GM23338 (cell line): ENCODE measurements around the gene SUN5. TPM values are rescaled to one million over a fixed set of nuclear protein-coding genes. Genes with fewer than 3 reads are reported as not detected.

Experiments used
- ATAC-seq: fragments of 200-7000 bp; cut with Tn5 transposase; 3 replicates; pipeline ENCODE4 v1.9.1; 2020
- DNase-seq: peaks from one replicate; pipeline ENCODE4 v3.0.0-alpha.2; 2015; ENCODE audit warnings: low spot score
- H2AFZ ChIP-seq: fragments of 200-600 bp; sonication (generic); 2 replicates; pipeline ENCODE4 v1.8.0; 2016; ENCODE audit warnings: antibody characterized with exemption, mild to moderate bottlenecking, moderate library complexity
- H3F3A ChIP-seq: fragments of 200-600 bp; sonication (generic); replicated peaks from 2 replicates; pipeline ENCODE4 v1.8.0; 2017; ENCODE audit warnings: antibody characterized with exemption, mixed run types, low read depth
- H3K27ac ChIP-seq: fragments of 200-600 bp; sonication (generic); 2 replicates; pipeline ENCODE4 v1.6.1; 2016; ENCODE audit warnings: low read depth
- H3K27me3 ChIP-seq: fragments of 200-600 bp; sonication (generic); 2 replicates; pipeline ENCODE4 v1.8.0; 2016; ENCODE audit warnings: mild to moderate bottlenecking, mixed run types, moderate library complexity; ENCODE audit not compliant: insufficient read depth
- H3K36me3 ChIP-seq: fragments of 200-600 bp; sonication (generic); 2 replicates; pipeline ENCODE4 v1.8.0; 2016; ENCODE audit warnings: mild to moderate bottlenecking; ENCODE audit not compliant: insufficient read depth
- H3K4me1 ChIP-seq: fragments of 200-600 bp; sonication (generic); 2 replicates; pipeline ENCODE4 v1.8.0; 2016; ENCODE audit warnings: mild to moderate bottlenecking, moderate library complexity; ENCODE audit not compliant: insufficient read depth
- H3K4me2 ChIP-seq: fragments of 200-600 bp; sonication (generic); 2 replicates; pipeline ENCODE4 v1.7.1; 2017; ENCODE audit warnings: mixed run types
- H3K4me3 ChIP-seq: fragments of 200-600 bp; sonication (generic); 2 replicates; pipeline ENCODE4 v1.6.1; 2016; ENCODE audit warnings: mixed run types
- H3K79me2 ChIP-seq: fragments of 200-600 bp; sonication (generic); replicated peaks from 2 replicates; pipeline ENCODE4 v1.8.0; 2017; ENCODE audit warnings: mild to moderate bottlenecking; ENCODE audit not compliant: insufficient read depth
- H3K9me2 ChIP-seq: fragments of 200-600 bp; sonication (generic); 2 replicates; pipeline ENCODE4 v1.8.0; 2017; ENCODE audit not compliant: insufficient read depth
- H4K20me1 ChIP-seq: fragments of 200-600 bp; sonication (generic); replicated peaks from 2 replicates; pipeline ENCODE4 v1.8.0; 2017; ENCODE audit warnings: mild to moderate bottlenecking; ENCODE audit not compliant: insufficient read depth
- H3K27ac Mint-ChIP-seq: 2 replicates; pipeline ENCODE4 v1.8.0; 2020; ENCODE audit warnings: inconsistent platforms, mild to moderate bottlenecking, moderate library complexity, mixed read lengths
- H3K27me3 Mint-ChIP-seq: 3 replicates; pipeline ENCODE4 v1.8.0; 2022; ENCODE audit warnings: low read depth, mild to moderate bottlenecking, moderate library complexity, mixed read lengths, inconsistent platforms; ENCODE audit not compliant: insufficient read depth, poor library complexity
- H3K36me3 Mint-ChIP-seq: 3 replicates; pipeline ENCODE4 v1.8.0; 2021; ENCODE audit warnings: low read depth, mild to moderate bottlenecking, inconsistent platforms, moderate library complexity, mixed read lengths
- H3K4me1 Mint-ChIP-seq: 3 replicates; pipeline ENCODE4 v1.8.0; 2020; ENCODE audit warnings: mild to moderate bottlenecking, inconsistent platforms, mixed read lengths
- H3K4me3 Mint-ChIP-seq: 3 replicates; pipeline ENCODE4 v1.8.0; 2021; ENCODE audit warnings: moderate library complexity, mild to moderate bottlenecking, inconsistent platforms, mixed read lengths
- H3K9me3 Mint-ChIP-seq: 3 replicates; pipeline ENCODE4 v1.8.0; 2020; ENCODE audit warnings: moderate library complexity, mild to moderate bottlenecking, inconsistent platforms, mixed read lengths
- CREB1 ChIP-seq: fragments of 250-450 bp; sonication (Bioruptor Pico); IDR thresholded peaks from 2 replicates; pipeline ENCODE4 v1.5.0; 2020; ENCODE audit warnings: low read depth, mild to moderate bottlenecking, moderate library complexity
- EZH2phosphoT487 ChIP-seq: fragments of 200-600 bp; sonication (generic); IDR thresholded peaks from one replicate; pipeline ENCODE4 v1.8.1; 2018; ENCODE audit warnings: antibody characterized with exemption; ENCODE audit not compliant: unreplicated experiment
- NANOG ChIP-seq: IDR thresholded peaks from 2 replicates; pipeline ENCODE4 v1.6.1; 2016; ENCODE audit warnings: antibody characterized with exemption, borderline replicate concordance
- polyA plus RNA-seq: library from polyadenylated mRNA; unstranded; fragments of >200 nt; fragmentation: Nextera tagmentation; extraction: Ambion mirVana; gene quantifications from 2 replicates; pipeline ENCODE4 v1.2.1, GENCODE V29; 2016
- total RNA-seq: library from RNA; depleted of rRNA; stranded (reverse); fragments of >200 nt; shearing (Covaris generic); gene quantifications from 2 replicates; pipeline ENCODE4 v1.2.3, GENCODE V29; 2014
- TF ChIP-seq, protein P1 (sequence below), 2 experiments: fragments of 200-600 bp in 1 of 2; sonication (generic) in 1 of 2; conservative IDR thresholded peaks; 2 replicates each; pipeline versions ENCODE4 v1.5.1 to v1.6.1; 2016 to 2017; ENCODE audit warnings: antibody characterized with exemption in 2 of 2, low read depth in 2 of 2, mild to moderate bottlenecking in 2 of 2, moderate library complexity in 1 of 2
- TF ChIP-seq, protein P2 (sequence below): fragments of 250-450 bp; sonication (Bioruptor Pico); IDR thresholded peaks from 2 replicates; pipeline ENCODE4 v1.5.0; 2020; ENCODE audit warnings: mild to moderate bottlenecking, moderate library complexity

Gene SUN5
- total and polyA plus RNA-seq, 2 experiments from 2014 or later: not detected

DNA sequence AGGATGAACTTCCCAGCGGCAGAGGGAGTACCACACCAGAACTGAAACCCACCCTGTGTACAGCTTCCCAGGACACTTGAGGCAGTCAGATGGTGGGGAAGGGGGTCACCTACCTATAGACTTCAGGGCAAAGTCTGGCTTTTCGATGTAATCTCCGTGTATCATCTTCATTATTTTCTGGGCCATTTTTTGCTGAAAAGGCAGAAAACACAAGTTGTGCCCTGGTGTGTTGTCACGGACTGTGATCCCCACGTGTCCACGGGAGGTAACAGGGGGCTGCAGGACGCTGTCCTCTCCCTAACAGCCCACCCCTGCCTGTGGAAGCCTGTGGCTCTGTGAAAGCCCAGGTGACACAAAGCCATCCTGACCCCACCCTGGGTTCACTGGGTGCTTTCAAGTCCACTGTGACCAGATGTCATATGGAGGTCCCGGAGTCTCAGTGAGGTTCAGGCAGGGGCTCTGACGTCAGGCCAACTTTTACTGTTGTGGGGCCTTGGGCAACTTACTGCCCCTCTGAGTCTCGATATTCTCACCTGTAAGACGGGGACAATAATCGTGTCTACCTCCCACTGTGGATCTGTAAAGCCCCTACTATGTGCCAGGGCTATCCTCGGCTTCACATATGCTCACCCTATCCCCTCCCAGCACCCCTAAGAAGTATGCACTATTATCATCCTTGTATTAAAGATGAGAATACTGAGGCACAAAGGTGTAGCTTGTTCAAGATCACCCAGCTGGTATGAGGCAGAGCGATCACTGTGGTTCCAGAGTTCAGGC lies 14.5 kb downstream of the SUN5 start (continued):
- TF ChIP-seq, protein P1, sequence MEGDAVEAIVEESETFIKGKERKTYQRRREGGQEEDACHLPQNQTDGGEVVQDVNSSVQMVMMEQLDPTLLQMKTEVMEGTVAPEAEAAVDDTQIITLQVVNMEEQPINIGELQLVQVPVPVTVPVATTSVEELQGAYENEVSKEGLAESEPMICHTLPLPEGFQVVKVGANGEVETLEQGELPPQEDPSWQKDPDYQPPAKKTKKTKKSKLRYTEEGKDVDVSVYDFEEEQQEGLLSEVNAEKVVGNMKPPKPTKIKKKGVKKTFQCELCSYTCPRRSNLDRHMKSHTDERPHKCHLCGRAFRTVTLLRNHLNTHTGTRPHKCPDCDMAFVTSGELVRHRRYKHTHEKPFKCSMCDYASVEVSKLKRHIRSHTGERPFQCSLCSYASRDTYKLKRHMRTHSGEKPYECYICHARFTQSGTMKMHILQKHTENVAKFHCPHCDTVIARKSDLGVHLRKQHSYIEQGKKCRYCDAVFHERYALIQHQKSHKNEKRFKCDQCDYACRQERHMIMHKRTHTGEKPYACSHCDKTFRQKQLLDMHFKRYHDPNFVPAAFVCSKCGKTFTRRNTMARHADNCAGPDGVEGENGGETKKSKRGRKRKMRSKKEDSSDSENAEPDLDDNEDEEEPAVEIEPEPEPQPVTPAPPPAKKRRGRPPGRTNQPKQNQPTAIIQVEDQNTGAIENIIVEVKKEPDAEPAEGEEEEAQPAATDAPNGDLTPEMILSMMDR (conservative IDR thresholded peaks at IDR 0.05; ENCODE audit: low read depth in 2 of 2): no peak

DNA sequence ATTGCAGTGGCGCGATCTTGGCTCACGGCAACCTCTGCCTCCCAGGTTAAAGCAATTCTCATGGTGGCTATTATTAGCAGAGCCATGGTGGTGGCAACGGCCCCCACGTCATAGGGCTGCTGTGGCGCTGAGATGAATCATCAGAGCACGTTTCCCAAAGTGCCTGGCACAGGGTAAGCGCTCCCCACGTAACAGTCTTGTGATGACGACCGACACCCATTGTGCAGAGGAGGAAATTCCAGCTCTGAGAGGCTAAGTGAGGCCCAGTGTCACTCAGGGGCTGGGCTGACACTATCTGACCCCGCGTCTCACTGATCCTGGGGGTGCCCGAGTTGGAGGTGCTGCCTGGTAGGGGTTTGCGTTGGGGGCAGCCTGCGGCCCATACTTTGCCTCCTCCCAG lies 16.2 kb downstream of the SUN5 start:
- no peaks in the 10 kb centered on the region for H3K9me3 Mint-ChIP-seq
- H3K27me3 Mint-ChIP-seq: peaks cover 6% of the 10 kb centered on the region
- no peak for DNase-seq
- H3K36me3 Mint-ChIP-seq: no peaks in the 10 kb centered on the region
- H3K27me3 ChIP-seq: no peaks in the 10 kb centered on the region
- TF ChIP-seq NANOG: no peak
- no peak for TF ChIP-seq EZH2phosphoT487
- TF ChIP-seq, protein P1 (conservative IDR thresholded peaks at IDR 0.05; ENCODE audit: low read depth in 2 of 2): no peak
- TF ChIP-seq, protein P2, sequence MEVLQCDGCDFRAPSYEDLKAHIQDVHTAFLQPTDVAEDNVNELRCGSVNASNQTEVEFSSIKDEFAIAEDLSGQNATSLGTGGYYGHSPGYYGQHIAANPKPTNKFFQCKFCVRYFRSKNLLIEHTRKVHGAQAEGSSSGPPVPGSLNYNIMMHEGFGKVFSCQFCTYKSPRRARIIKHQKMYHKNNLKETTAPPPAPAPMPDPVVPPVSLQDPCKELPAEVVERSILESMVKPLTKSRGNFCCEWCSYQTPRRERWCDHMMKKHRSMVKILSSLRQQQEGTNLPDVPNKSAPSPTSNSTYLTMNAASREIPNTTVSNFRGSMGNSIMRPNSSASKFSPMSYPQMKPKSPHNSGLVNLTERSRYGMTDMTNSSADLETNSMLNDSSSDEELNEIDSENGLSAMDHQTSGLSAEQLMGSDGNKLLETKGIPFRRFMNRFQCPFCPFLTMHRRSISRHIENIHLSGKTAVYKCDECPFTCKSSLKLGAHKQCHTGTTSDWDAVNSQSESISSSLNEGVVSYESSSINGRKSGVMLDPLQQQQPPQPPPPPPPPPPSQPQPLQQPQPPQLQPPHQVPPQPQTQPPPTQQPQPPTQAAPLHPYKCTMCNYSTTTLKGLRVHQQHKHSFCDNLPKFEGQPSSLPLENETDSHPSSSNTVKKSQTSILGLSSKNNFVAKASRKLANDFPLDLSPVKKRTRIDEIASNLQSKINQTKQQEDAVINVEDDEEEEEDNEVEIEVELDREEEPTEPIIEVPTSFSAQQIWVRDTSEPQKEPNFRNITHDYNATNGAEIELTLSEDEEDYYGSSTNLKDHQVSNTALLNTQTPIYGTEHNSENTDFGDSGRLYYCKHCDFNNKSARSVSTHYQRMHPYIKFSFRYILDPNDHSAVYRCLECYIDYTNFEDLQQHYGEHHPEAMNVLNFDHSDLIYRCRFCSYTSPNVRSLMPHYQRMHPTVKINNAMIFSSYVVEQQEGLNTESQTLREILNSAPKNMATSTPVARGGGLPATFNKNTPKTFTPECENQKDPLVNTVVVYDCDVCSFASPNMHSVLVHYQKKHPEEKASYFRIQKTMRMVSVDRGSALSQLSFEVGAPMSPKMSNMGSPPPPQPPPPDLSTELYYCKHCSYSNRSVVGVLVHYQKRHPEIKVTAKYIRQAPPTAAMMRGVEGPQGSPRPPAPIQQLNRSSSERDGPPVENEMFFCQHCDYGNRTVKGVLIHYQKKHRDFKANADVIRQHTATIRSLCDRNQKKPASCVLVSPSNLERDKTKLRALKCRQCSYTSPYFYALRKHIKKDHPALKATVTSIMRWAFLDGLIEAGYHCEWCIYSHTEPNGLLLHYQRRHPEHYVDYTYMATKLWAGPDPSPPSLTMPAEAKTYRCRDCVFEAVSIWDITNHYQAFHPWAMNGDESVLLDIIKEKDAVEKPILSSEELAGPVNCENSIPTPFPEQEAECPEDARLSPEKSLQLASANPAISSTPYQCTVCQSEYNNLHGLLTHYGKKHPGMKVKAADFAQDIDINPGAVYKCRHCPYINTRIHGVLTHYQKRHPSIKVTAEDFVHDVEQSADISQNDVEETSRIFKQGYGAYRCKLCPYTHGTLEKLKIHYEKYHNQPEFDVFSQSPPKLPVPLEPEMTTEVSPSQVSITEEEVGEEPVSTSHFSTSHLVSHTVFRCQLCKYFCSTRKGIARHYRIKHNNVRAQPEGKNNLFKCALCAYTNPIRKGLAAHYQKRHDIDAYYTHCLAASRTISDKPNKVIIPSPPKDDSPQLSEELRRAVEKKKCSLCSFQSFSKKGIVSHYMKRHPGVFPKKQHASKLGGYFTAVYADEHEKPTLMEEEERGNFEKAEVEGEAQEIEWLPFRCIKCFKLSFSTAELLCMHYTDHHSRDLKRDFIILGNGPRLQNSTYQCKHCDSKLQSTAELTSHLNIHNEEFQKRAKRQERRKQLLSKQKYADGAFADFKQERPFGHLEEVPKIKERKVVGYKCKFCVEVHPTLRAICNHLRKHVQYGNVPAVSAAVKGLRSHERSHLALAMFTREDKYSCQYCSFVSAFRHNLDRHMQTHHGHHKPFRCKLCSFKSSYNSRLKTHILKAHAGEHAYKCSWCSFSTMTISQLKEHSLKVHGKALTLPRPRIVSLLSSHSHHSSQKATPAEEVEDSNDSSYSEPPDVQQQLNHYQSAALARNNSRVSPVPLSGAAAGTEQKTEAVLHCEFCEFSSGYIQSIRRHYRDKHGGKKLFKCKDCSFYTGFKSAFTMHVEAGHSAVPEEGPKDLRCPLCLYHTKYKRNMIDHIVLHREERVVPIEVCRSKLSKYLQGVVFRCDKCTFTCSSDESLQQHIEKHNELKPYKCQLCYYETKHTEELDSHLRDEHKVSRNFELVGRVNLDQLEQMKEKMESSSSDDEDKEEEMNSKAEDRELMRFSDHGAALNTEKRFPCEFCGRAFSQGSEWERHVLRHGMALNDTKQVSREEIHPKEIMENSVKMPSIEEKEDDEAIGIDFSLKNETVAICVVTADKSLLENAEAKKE: no peak
- TF ChIP-seq CREB1 (CRISPR knock-in tag): no peak
- H3K79me2 ChIP-seq: no peaks in the 10 kb centered on the region
- H3K27ac Mint-ChIP-seq: no peak overlapping the region
- H2AFZ ChIP-seq: peak overlapping the region; percentile 56; the same call in 1 of the 2 replicates
- no peaks in the 10 kb centered on the region for H3K9me2 ChIP-seq
- no peak overlapping the region for H3K4me2 ChIP-seq
- H3K4me3 Mint-ChIP-seq: no peak overlapping the region
- no peaks in the 10 kb centered on the region for H3K4me1 ChIP-seq
- H3K27ac ChIP-seq: no peak overlapping the region
- H3F3A ChIP-seq: no peaks in the 10 kb centered on the region
- H4K20me1 ChIP-seq: no peaks in the 10 kb centered on the region
- H3K4me3 ChIP-seq: no peak overlapping the region
- no peaks in the 10 kb centered on the region; the same call in 2 of the 3 replicates for H3K4me1 Mint-ChIP-seq
- no peak for ATAC-seq
- no peaks in the 10 kb centered on the region for H3K36me3 ChIP-seq
